ENCODE results near the gene UTRN. TPM values are rescaled to one million over a fixed set of nuclear protein-coding genes. Genes with fewer than 3 reads are reported as not detected.

UTRN gene
- total RNA-seq, 1 experiment from 2014 or later: 79.7 TPM

DNA sequence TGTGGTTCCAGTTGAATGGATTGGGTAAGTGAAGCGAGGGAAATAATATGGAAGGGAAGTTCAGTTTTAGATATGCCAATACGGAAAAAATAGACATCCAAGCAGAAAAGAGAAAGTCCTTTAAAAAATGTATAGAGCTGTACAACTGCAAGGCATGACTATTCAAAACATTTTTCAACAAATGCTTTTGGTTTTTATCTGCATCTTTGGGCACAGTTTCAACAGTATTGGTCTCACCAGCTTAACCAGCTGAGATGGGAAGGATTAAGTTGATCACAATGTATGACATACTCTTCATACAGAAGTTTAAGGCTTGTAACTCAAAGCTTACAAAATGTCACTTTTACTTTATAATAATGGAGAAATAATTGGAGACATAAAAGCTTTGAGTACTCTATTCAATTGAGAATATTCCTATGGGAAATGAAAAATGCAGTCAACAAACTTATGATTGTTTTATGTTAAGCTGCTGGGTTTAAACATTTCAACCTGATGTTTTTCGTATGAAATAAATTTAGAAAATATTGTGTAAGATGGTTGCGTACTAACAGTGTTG is 16.3 kb upstream of the UTRN start:
- Histone ChIP-seq H4K5ac (ENCODE audit: insufficient read length, low read depth, low read length) (no peak overlapping the region), H3K23ac (ENCODE audit: insufficient read length, low read depth, low read length) (no peak overlapping the region), H3K14ac (ENCODE audit: insufficient read depth, low read length) (no peak overlapping the region), H2BK5ac (ENCODE audit: insufficient read length, low read length) (no peak overlapping the region), H3T11ph (ENCODE audit: low read length) (no peak overlapping the region), H3K27me3 (ENCODE audit: insufficient read depth, low read length) (no peaks in the 10 kb centered on the region), H4K8ac (replicated peaks; ENCODE audit: insufficient read length, low read depth, low read length) (no peak overlapping the region), H3K23me2 (ENCODE audit: insufficient read length, low read depth, low read length, poor library complexity, severe bottlenecking) (no peaks in the 10 kb centered on the region), H3K56ac (ENCODE audit: insufficient read length, low read depth, low read length) (no peak overlapping the region), H2AFZ (ENCODE audit: low read length) (no peak overlapping the region), H3K4me2 (ENCODE audit: insufficient read depth, insufficient read length, low read length) (no peak overlapping the region), H3K18ac (ENCODE audit: insufficient read length, low read depth, low read length) (no peak overlapping the region), H3K9me3 (ENCODE audit: control insufficient read depth, low read depth, low read length) (no peaks in the 10 kb centered on the region), H4K20me1 (ENCODE audit: control insufficient read depth, insufficient read depth, insufficient read length) (no peaks in the 10 kb centered on the region), H3K4ac (ENCODE audit: low read depth, low read length) (no peak overlapping the region), H3K79me2 (ENCODE audit: insufficient read depth, low read length) (no peaks in the 10 kb centered on the region), H2BK120ac (ENCODE audit: low read depth, low read length, poor library complexity, severe bottlenecking) (no peak overlapping the region), H3K9ac (ENCODE audit: extremely low read depth, insufficient read length, low read length) (no peak overlapping the region), H3K79me1 (ENCODE audit: insufficient read depth, low read depth, low read length, poor library complexity, severe bottlenecking) (no peaks in the 10 kb centered on the region), H2BK12ac (ENCODE audit: insufficient read length, low read depth, low read length) (no peak overlapping the region), H2BK20ac (ENCODE audit: low read depth, low read length, poor library complexity, severe bottlenecking) (no peak overlapping the region), H4K91ac (ENCODE audit: insufficient read length, low read depth, low read length) (no peak overlapping the region), H3K27ac (ENCODE audit: insufficient read length, low read depth, low read length) (no peak overlapping the region), H2AK5ac (ENCODE audit: insufficient read length, low read length) (no peak overlapping the region), H3K4me1 (ENCODE audit: insufficient read depth, low read length) (peaks cover 9% of the 10 kb centered on the region), H2BK15ac (ENCODE audit: low read depth, low read length) (no peak overlapping the region)
- Mint-ChIP-seq H3K27me3 (ENCODE audit: low read depth) (no peaks in the 10 kb centered on the region), H3K27ac (no peak overlapping the region), H3K4me1 (peaks cover 21 to 27% of the 10 kb centered on the region in 2 experiments), H3K36me3 (ENCODE audit: insufficient read depth in 1 of 3, low read depth in 3 of 3) (peaks cover 0 to 11% (median 2%) of the 10 kb centered on the region in 3 experiments; a peak in 4 of 7 replicates), H3K9me3 (peaks cover 4 to 10% of the 10 kb centered on the region in 2 experiments; a peak in 4 of 5 replicates), H3K4me3 (no peak overlapping the region)
- no peak for DNase-seq
- no peak for TF ChIP-seq CTCF (conservative IDR thresholded peaks at IDR 0.05)
- 100% methylated on average over 3 of the region's 4 CpGs for WGBS (ENCODE audit: extremely low coverage, insufficient read length, low lambda C conversion rate)
